ENCODE measurements around the gene PARD3.

Gene PARD3

DNA sequence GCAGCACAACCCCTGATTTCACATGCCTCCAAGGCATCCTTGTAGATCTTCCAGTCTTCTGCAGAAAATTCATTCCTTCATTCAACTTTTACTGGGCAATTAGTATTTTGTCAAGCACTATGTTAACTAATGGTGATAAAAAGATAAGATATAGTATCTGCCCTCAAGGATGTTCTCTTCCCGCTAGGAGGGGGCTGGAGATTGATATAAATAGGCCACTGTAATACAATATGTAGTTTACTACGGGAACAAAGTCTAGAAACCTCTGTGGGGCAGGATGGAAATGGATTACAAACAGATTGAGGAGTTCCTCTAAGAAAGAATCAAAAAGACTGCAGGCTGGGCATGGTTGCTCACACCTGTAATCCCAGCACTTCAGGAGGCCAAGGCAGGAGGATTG, 10.3 kb upstream of the PARD3 start:
- H3K27me3 ChIP-seq (ENCODE audit: control insufficient read depth in 1 of 2, insufficient read depth in 2 of 2, low read length in 2 of 2), result no peaks in the 10 kb centered on the region
- H3K36me3 ChIP-seq (ENCODE audit: control insufficient read depth in 1 of 2, insufficient read depth in 2 of 2, low read length in 2 of 2), result no peaks in the 10 kb centered on the region
- H3K4me1 ChIP-seq (ENCODE audit: control insufficient read depth in 1 of 2, insufficient read depth in 2 of 2, low read length in 2 of 2), result no peaks in the 10 kb centered on the region
- H3K4me3 ChIP-seq (ENCODE audit: low read depth in 1 of 2, low read length in 2 of 2), result no peak overlapping the region
- no peaks in the 10 kb centered on the region for H3K9me3 ChIP-seq (ENCODE audit: control insufficient read depth in 1 of 2, low read length in 2 of 2)
- H3K9ac ChIP-seq (ENCODE audit: low read depth in 1 of 2, low read length in 2 of 2), result no peak overlapping the region
- no peak overlapping the region for H3K27ac ChIP-seq (ENCODE audit: low read depth, low read length)

DNA sequence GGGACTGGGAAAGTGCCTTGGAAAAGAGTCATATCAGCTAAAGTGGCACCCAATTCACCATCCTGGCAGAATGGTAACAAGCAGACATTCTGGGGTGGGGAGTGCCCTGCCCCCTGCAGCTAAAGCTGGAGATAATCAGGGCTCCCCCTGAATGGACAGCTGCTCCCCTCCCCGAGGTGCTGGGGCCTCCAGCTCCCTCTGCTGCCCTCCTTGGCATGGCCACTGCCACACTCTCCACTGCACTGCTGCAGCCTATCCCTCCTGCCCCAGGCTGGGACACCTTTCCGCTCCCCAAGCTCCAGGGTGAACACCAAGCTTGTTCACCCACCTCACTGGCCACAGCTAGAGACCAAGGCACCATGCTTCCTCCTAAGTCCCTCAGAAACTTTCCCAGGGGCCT, 9.8 kb upstream of the PARD3 start:
- H3K27me3 ChIP-seq (ENCODE audit: control insufficient read depth in 1 of 2, insufficient read depth in 2 of 2, low read length in 2 of 2), result no peaks in the 10 kb centered on the region
- H3K9me3 ChIP-seq (ENCODE audit: control insufficient read depth in 1 of 2, low read length in 2 of 2), result no peaks in the 10 kb centered on the region
- H3K4me3 ChIP-seq (ENCODE audit: low read depth in 1 of 2, low read length in 2 of 2), result no peak overlapping the region
- H3K9ac ChIP-seq (ENCODE audit: low read depth in 1 of 2, low read length in 2 of 2), result no peak overlapping the region
- H3K4me1 ChIP-seq (ENCODE audit: control insufficient read depth in 1 of 2, insufficient read depth in 2 of 2, low read length in 2 of 2), result no peaks in the 10 kb centered on the region
- no peak overlapping the region for H3K27ac ChIP-seq (ENCODE audit: low read depth, low read length)
- H3K36me3 ChIP-seq (ENCODE audit: control insufficient read depth in 1 of 2, insufficient read depth in 2 of 2, low read length in 2 of 2), result no peaks in the 10 kb centered on the region

DNA sequence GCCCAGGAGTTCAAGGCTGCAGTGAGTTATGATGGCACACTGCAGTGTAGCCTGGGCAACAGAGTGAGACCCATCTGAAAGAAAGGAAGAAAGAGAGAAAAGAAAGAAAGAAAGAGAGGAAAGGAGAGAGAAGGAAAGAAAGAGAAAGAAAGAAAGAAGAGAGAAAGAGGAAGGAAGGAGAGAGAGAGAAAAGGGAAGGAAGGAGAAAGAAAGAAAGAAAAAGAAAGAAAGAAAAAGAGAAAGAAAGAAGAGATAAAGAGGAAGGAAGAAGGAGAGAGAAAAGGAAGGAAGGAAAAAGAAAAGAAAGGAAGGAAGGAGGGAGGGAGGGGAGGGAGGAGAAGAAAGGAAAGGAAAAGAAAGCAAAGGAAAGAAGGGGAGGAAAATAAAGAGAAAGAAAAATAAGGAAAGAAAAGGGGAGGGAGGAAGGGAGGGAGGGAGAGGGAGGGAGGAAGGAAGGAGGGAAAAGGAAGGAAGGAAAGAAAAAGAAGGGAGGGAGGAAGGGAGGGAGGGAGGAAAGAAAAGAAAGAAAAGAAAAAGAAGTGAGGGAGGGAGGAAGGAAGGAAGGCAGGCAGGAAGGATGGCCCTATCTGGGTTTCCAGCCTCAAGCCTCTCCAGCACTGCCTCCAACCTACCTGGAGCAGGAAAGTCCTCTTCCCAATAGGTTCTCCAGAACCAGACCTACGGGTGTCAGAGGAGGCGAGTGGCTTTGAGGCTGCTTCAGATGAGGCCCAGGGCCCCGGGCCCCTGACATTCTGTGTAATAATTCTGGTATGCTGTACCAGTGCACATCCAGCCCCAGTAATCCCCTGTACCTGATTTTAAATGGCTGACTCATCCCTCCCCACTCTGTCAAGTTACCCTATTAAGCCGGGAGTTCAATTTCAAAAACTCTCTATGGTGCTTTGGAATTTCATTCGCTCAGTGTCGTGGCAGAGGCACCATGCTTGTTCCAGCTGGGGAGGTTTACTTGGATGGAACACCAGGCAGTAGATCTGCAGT, 6.8 kb upstream of the PARD3 start:
- H3K9ac ChIP-seq (ENCODE audit: low read depth in 1 of 2, low read length in 2 of 2), result no peak overlapping the region

DNA sequence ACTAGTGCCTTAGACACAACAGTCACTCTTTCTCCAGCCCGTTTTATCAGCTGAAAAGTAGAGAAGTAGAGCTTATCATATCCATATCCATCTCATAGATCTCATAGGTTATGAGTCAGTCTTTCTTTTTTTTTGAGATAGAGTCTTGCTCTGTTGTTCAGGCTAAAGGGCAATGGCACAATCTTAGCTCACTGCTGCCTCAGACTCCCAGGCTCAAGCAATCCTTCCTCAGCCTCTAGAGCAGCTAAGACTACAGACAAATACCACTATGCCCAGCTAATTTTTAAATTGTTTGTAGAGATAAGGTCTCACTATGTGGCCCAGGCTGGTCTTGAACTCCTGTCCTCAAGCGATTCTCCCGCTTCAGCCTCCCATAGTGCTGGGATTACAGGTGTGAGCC, 2.5 kb upstream of the PARD3 start:
- H3K36me3 ChIP-seq (ENCODE audit: control insufficient read depth in 1 of 2, insufficient read depth in 2 of 2, low read length in 2 of 2), result no peaks in the 10 kb centered on the region
- no peak overlapping the region for H3K27ac ChIP-seq (ENCODE audit: low read depth, low read length)

More for the DNA sequence above, 6.8 kb upstream of the PARD3 start:
- no peaks in the 10 kb centered on the region for H3K9me3 ChIP-seq (ENCODE audit: control insufficient read depth in 1 of 2, low read length in 2 of 2)
- no peak overlapping the region for H3K27ac ChIP-seq (ENCODE audit: low read depth, low read length)
- no peaks in the 10 kb centered on the region for H3K27me3 ChIP-seq (ENCODE audit: control insufficient read depth in 1 of 2, insufficient read depth in 2 of 2, low read length in 2 of 2)
- H3K36me3 ChIP-seq (ENCODE audit: control insufficient read depth in 1 of 2, insufficient read depth in 2 of 2, low read length in 2 of 2), result no peaks in the 10 kb centered on the region
- H3K4me3 ChIP-seq (ENCODE audit: low read depth in 1 of 2, low read length in 2 of 2), result no peak overlapping the region
- H3K4me1 ChIP-seq (ENCODE audit: control insufficient read depth in 1 of 2, insufficient read depth in 2 of 2, low read length in 2 of 2), result no peaks in the 10 kb centered on the region

DNA sequence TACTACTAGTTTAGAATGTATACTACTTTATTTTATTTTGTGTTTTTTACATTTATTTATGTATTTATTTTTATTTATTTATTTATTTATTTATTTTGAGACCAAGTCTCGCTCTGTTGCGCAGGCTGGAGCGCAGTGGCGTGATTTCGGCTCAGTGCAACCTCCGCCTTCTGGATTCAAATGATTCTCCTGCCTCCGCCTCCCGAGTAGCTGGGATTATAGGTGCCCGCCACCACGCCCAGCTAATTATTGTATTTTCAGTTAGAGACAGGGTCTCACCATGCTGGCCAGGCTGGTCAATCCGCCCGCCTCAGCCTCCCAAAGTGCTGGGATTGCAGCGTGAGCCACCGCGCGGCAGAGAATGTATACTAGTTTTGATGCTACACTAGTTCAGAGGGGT, 2.0 kb upstream of the PARD3 start:
- peaks cover 8 to 26% of the 10 kb centered on the region in 2 donors for H3K4me1 ChIP-seq (ENCODE audit: control insufficient read depth in 1 of 2, insufficient read depth in 2 of 2, low read length in 2 of 2)
- H3K27ac ChIP-seq (ENCODE audit: low read depth, low read length), result no peak overlapping the region
- no peaks in the 10 kb centered on the region for H3K9me3 ChIP-seq (ENCODE audit: control insufficient read depth in 1 of 2, low read length in 2 of 2)
- H3K9ac ChIP-seq (ENCODE audit: low read depth in 1 of 2, low read length in 2 of 2), result no peak overlapping the region
- no peak overlapping the region for H3K4me3 ChIP-seq (ENCODE audit: low read depth in 1 of 2, low read length in 2 of 2)
- H3K36me3 ChIP-seq (ENCODE audit: control insufficient read depth in 1 of 2, insufficient read depth in 2 of 2, low read length in 2 of 2), result no peaks in the 10 kb centered on the region
- peaks cover 0 to 6% of the 10 kb centered on the region in 2 donors for H3K27me3 ChIP-seq (ENCODE audit: control insufficient read depth in 1 of 2, insufficient read depth in 2 of 2, low read length in 2 of 2)

More for the DNA sequence above, 2.5 kb upstream of the PARD3 start:
- Histone ChIP-seq H3K9ac (ENCODE audit: low read depth in 1 of 2, low read length in 2 of 2) (no peak overlapping the region), H3K4me1 (ENCODE audit: control insufficient read depth in 1 of 2, insufficient read depth in 2 of 2, low read length in 2 of 2) (peaks cover 8 to 21% of the 10 kb centered on the region in 2 donors), H3K9me3 (ENCODE audit: control insufficient read depth in 1 of 2, low read length in 2 of 2) (no peaks in the 10 kb centered on the region), H3K27me3 (ENCODE audit: control insufficient read depth in 1 of 2, insufficient read depth in 2 of 2, low read length in 2 of 2) (peaks cover 0 to 6% of the 10 kb centered on the region in 2 donors), H3K4me3 (ENCODE audit: low read depth in 1 of 2, low read length in 2 of 2) (no peak overlapping the region)

DNA sequence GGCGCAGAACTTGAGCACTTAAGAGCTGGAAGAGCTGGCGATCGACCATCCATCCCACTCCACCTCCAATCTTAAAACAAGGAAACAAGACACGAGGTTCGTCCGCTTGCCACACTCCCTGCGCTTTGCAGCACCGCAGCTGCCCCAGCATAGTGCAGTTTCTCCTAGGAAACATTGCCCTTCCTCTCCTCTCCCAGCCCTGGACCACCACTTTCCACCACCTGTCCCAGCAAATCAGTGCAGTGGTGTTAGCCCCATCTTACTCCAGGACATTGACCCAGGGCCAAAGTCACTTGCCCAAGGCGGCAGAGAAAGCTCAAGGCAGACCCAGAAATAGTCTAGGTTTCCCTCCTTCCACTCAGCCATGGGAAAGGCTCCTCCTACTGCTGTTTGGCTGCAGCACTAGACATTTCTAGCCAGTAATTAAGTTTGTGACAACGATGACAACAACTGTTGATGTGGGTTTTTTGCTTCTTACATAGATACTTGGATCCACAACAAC, 1.5 kb upstream of the PARD3 start:
- Histone ChIP-seq H3K4me3 (ENCODE audit: low read depth in 1 of 2, low read length in 2 of 2) (peak overlapping the region; percentile 61 to 63), H3K9ac (ENCODE audit: low read depth in 1 of 2, low read length in 2 of 2) (no peak overlapping the region), H3K36me3 (ENCODE audit: control insufficient read depth in 1 of 2, insufficient read depth in 2 of 2, low read length in 2 of 2) (no peaks in the 10 kb centered on the region), H3K27ac (ENCODE audit: low read depth, low read length) (no peak overlapping the region), H3K27me3 (ENCODE audit: control insufficient read depth in 1 of 2, insufficient read depth in 2 of 2, low read length in 2 of 2) (peaks cover 0 to 6% of the 10 kb centered on the region in 2 donors), H3K9me3 (ENCODE audit: control insufficient read depth in 1 of 2, low read length in 2 of 2) (no peaks in the 10 kb centered on the region), H3K4me1 (ENCODE audit: control insufficient read depth in 1 of 2, insufficient read depth in 2 of 2, low read length in 2 of 2) (peaks cover 8 to 30% of the 10 kb centered on the region in 2 donors)

DNA sequence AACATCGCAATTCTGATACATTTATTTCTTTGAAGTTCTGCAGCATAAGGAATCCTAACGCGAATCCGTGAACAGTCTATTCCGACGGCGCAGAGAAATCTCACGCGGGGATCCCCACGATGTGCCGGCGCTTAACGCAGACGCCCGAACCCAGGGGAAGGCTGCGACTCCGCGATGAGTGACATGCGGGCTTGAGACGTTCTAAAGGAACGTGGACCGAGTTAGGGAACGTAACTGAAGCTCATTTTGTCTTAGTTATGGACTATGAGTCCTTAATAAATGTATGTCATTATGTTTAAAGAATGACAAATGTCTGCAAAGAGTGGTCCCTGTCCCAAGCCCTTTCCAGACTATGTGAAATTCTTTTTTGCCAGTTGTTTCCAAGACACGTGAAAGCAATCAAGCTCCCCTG, 995 bp upstream of the PARD3 start:
- Histone ChIP-seq H3K27me3 (ENCODE audit: control insufficient read depth in 1 of 2, insufficient read depth in 2 of 2, low read length in 2 of 2) (peaks cover 0 to 6% of the 10 kb centered on the region in 2 donors), H3K9ac (ENCODE audit: low read depth in 1 of 2, low read length in 2 of 2) (peak overlapping the region; percentile 25 to 51), H3K9me3 (ENCODE audit: control insufficient read depth in 1 of 2, low read length in 2 of 2) (no peaks in the 10 kb centered on the region), H3K27ac (ENCODE audit: low read depth, low read length) (no peak overlapping the region), H3K4me3 (ENCODE audit: low read depth in 1 of 2, low read length in 2 of 2) (peak overlapping the region; percentile 61 to 63), H3K4me1 (ENCODE audit: control insufficient read depth in 1 of 2, insufficient read depth in 2 of 2, low read length in 2 of 2) (peaks cover 8 to 31% of the 10 kb centered on the region in 2 donors), H3K36me3 (ENCODE audit: control insufficient read depth in 1 of 2, insufficient read depth in 2 of 2, low read length in 2 of 2) (no peaks in the 10 kb centered on the region)

DNA sequence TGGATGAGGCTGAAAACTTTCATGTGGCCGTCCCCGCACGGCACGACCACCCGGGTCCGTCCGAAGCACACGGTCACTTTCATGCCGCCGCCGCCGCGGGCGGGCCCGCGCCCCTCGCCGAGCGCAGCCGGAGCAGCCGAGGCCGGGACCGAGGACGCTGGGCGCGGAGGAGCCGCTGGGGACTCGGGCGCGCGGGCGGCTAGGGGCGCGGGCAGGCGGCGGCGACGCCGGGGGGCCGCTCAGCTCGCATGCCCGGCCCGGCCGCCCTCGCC, 247 bp downstream of the PARD3 start:
- peaks cover 8 to 31% of the 10 kb centered on the region in 2 donors for H3K4me1 ChIP-seq (ENCODE audit: control insufficient read depth in 1 of 2, insufficient read depth in 2 of 2, low read length in 2 of 2)
- peaks cover 0 to 6% of the 10 kb centered on the region in 2 donors for H3K27me3 ChIP-seq (ENCODE audit: control insufficient read depth in 1 of 2, insufficient read depth in 2 of 2, low read length in 2 of 2)
- peak overlapping the region; percentile 77 to 82 for H3K4me3 ChIP-seq (ENCODE audit: low read depth in 1 of 2, low read length in 2 of 2)
- no peaks in the 10 kb centered on the region for H3K36me3 ChIP-seq (ENCODE audit: control insufficient read depth in 1 of 2, insufficient read depth in 2 of 2, low read length in 2 of 2)
- H3K9ac ChIP-seq (ENCODE audit: low read depth in 1 of 2, low read length in 2 of 2), result no peak overlapping the region
- H3K27ac ChIP-seq (ENCODE audit: low read depth, low read length), result peak overlapping the region; percentile 56
- H3K9me3 ChIP-seq (ENCODE audit: control insufficient read depth in 1 of 2, low read length in 2 of 2), result no peaks in the 10 kb centered on the region

DNA sequence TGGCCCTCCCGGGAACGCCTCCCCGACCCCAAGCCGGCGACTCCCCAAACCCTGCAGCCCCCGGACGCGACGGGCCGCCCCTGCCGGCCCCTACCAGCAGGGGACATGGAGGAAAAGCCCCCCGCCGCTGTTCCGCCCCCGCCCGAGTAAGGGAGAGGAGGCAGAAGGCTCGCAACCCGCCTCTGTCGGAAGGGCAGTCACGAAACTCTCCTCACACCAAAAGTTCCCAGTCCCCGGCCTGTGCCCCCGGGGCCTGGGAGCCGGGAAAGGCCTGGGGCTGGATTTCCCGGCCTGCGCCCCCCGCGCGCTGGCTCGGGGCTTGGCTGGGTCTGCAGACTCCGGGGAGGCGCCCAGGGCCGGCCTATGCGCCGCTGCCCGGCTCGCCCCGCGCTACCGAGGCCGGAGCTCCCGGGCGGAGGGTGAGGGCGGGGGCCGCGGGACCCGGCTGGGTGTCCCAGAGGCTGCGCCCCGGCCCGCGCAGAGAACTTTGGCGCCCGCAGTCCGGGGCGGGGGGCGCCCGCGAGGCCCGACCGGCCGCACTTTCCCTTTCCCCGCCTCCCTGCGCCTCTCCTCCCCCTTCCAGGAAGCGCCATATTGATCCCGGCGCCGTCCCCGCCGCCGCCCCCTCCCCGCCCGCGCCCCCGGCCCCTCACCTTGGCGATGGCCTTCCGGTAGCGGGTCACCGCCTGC, 728 bp downstream of the PARD3 start:
- Histone ChIP-seq H3K9ac (ENCODE audit: low read depth in 1 of 2, low read length in 2 of 2) (peak overlapping the region; percentile 20 to 61), H3K4me3 (ENCODE audit: low read depth in 1 of 2, low read length in 2 of 2) (peak overlapping the region; percentile 77 to 82), H3K36me3 (ENCODE audit: control insufficient read depth in 1 of 2, insufficient read depth in 2 of 2, low read length in 2 of 2) (no peaks in the 10 kb centered on the region), H3K9me3 (ENCODE audit: control insufficient read depth in 1 of 2, low read length in 2 of 2) (no peaks in the 10 kb centered on the region), H3K4me1 (ENCODE audit: control insufficient read depth in 1 of 2, insufficient read depth in 2 of 2, low read length in 2 of 2) (peaks cover 8 to 31% of the 10 kb centered on the region in 2 donors), H3K27me3 (ENCODE audit: control insufficient read depth in 1 of 2, insufficient read depth in 2 of 2, low read length in 2 of 2) (peaks cover 0 to 6% of the 10 kb centered on the region in 2 donors), H3K27ac (ENCODE audit: low read depth, low read length) (peak overlapping the region; percentile 56)

DNA sequence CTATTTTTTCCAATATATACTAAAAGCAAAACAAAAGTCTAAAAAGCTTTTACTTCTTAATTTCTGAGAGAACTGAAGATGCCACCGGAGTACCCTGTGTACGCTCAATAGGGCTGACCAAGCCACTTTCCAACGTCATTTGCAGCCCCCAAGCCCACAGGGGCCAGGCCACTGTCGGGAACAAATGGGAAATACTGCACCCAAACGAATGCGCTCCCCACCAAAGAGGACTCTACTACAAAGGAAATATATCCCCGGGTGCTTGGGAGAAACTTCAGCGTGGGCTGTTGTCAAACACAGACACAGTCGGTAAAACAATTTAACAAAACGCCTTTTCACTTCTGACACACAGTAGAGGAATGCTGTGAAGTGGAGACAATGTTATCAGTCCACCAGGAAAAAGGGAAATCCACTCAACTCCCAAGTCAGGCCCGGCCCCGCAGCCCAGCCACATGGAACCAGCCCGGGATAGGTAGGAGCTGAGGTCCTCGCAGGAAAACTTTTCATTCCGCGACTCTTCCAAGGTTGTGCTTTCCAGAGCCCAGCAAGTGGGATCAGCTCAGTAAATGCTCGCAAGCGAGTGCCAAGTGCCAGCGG, 1.4 kb downstream of the PARD3 start:
- no peaks in the 10 kb centered on the region for H3K36me3 ChIP-seq (ENCODE audit: control insufficient read depth in 1 of 2, insufficient read depth in 2 of 2, low read length in 2 of 2)
- no peaks in the 10 kb centered on the region for H3K9me3 ChIP-seq (ENCODE audit: control insufficient read depth in 1 of 2, low read length in 2 of 2)
- peak overlapping the region; percentile 56 for H3K27ac ChIP-seq (ENCODE audit: low read depth, low read length)
- peaks cover 0 to 6% of the 10 kb centered on the region in 2 donors for H3K27me3 ChIP-seq (ENCODE audit: control insufficient read depth in 1 of 2, insufficient read depth in 2 of 2, low read length in 2 of 2)
- H3K4me3 ChIP-seq (ENCODE audit: low read depth in 1 of 2, low read length in 2 of 2), result peak overlapping the region; percentile 77 to 82
- H3K4me1 ChIP-seq (ENCODE audit: control insufficient read depth in 1 of 2, insufficient read depth in 2 of 2, low read length in 2 of 2), result peaks cover 8 to 31% of the 10 kb centered on the region in 2 donors
- H3K9ac ChIP-seq (ENCODE audit: low read depth in 1 of 2, low read length in 2 of 2), result peak overlapping the region; percentile 20 to 61

All from duodenal mucosa (tissue), 2 donors.